ENCODE measurements around the gene SDHB. TPM values are rescaled to one million over a fixed set of nuclear protein-coding genes. Genes with fewer than 3 reads are reported as not detected.

SDHB gene
- polyA plus RNA-seq, 3 donors = 116 to 275 (median 241) TPM

DNA sequence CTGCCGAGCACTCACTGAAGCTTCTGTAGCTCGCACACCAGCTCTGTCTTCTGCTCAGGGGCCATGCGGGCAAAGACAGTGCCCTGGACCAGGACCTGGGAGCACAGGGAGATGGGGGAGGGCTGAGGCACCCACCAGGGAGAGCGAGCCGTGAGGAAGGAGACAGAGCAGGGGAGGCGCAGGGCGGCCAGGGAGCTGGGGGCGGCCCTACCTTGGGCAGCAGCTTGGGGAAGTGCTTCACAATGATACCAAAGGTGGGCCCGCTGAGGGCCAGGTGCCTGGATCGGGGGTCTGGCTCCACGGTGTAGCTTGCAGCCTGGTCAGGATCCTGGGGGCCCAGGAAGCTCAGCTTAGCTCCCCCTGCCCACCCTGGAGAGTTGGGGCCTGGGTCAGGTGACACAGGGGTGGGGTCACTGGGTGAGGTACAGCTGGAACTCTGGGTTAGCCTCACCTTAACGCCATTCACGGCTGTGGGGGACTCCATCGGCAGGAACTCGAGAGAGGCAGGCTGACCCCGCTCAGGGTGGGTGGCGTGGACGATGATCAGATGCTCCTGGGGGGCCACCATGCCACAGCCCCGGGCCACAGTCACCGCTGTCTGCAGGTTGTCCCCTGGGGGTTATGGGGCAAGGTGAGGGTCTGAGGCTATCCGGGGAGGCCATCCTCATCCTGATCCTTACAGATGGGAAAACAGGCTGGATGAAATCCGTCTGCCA is 64.0 kb downstream of the SDHB start:
- no peaks in the 10 kb centered on the region for H3K4me1 ChIP-seq (ENCODE audit: control insufficient read depth in 1 of 2, insufficient read depth in 2 of 2, low read length in 2 of 2)
- Mint-ChIP-seq H3K36me3 (peaks cover 43 to 82% of the 10 kb centered on the region in 2 donors), H3K4me1 (no peaks in the 10 kb centered on the region), H3K27ac (peak overlapping the region in 1 of 7 donors; percentile 25), H3K27me3 (ENCODE audit: low read depth in 3 of 3) (no peaks in the 10 kb centered on the region), H3K9me3 (peaks cover 0 to 1% (median 0%) of the 10 kb centered on the region in 7 donors), H3K4me3 (no peak overlapping the region)
- H3K27me3 ChIP-seq (ENCODE audit: control insufficient read depth in 2 of 2, insufficient read depth in 2 of 2, low read length in 2 of 2) = no peaks in the 10 kb centered on the region
- H4K20me1 ChIP-seq (ENCODE audit: insufficient read depth, low read length) = no peaks in the 10 kb centered on the region
- H3K4me3 ChIP-seq (replicated peaks in 1 of 3; ENCODE audit: low read depth in 2 of 3, low read length in 3 of 3) = no peak overlapping the region
- H3K4me2 ChIP-seq (replicated peaks; ENCODE audit: extremely low read depth, low read length, poor library complexity, severe bottlenecking) = no peak overlapping the region
- no peaks in the 10 kb centered on the region for H3K79me2 ChIP-seq (ENCODE audit: insufficient read depth, low read length)
- TF ChIP-seq, protein P1, sequence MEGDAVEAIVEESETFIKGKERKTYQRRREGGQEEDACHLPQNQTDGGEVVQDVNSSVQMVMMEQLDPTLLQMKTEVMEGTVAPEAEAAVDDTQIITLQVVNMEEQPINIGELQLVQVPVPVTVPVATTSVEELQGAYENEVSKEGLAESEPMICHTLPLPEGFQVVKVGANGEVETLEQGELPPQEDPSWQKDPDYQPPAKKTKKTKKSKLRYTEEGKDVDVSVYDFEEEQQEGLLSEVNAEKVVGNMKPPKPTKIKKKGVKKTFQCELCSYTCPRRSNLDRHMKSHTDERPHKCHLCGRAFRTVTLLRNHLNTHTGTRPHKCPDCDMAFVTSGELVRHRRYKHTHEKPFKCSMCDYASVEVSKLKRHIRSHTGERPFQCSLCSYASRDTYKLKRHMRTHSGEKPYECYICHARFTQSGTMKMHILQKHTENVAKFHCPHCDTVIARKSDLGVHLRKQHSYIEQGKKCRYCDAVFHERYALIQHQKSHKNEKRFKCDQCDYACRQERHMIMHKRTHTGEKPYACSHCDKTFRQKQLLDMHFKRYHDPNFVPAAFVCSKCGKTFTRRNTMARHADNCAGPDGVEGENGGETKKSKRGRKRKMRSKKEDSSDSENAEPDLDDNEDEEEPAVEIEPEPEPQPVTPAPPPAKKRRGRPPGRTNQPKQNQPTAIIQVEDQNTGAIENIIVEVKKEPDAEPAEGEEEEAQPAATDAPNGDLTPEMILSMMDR (IDR thresholded peaks at IDR 0.05) = no peak
- peaks cover 55 to 61% of the 10 kb centered on the region in 2 donors for H3K36me3 ChIP-seq (replicated peaks in 1 of 2; ENCODE audit: control insufficient read depth in 1 of 2, insufficient read depth in 2 of 2, low read length in 2 of 2)
- WGBS (ENCODE audit: insufficient coverage) = 96% methylated on average over 21 of the region's 22 CpGs
- H3K9ac ChIP-seq (ENCODE audit: insufficient read depth, low read length, poor library complexity, severe bottlenecking) = no peak overlapping the region
- H3K27ac ChIP-seq (ENCODE audit: low read depth in 1 of 2, low read length in 2 of 2) = no peak overlapping the region
- no peaks in the 10 kb centered on the region for H3K9me3 ChIP-seq (replicated peaks in 1 of 2; ENCODE audit: control insufficient read depth in 1 of 2, insufficient read depth in 1 of 2, low read length in 2 of 2)
- no peak for DNase-seq
- intact Hi-C loops (cut with micrococcal nuclease) = no loop called here
- no peak overlapping the region for H2AFZ ChIP-seq (ENCODE audit: insufficient read depth, low read depth, low read length, poor library complexity, severe bottlenecking)

DNA sequence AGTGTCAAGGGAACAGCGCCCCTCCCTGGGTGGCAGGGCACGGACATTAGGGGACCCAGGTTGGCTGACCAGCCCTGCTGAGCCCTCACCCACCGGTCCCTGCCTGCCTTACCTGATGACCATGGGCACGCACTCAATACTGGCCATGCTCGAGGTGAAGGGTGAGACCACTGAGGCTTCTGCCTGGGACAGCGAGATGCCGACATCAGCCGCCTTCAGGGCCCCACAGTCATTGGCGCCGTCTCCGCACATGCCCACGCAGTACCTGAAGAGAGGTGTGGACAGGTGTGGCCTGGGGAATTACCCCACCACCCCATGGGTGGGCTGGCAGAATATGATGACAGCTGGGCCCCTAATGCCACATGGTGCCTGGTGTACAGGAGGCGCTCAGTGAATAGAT is 65.6 kb downstream of the SDHB start:
- H3K4me2 ChIP-seq (replicated peaks; ENCODE audit: extremely low read depth, low read length, poor library complexity, severe bottlenecking) = no peak overlapping the region
- H3K9ac ChIP-seq (ENCODE audit: insufficient read depth, low read length, poor library complexity, severe bottlenecking) = no peak overlapping the region
- no peaks in the 10 kb centered on the region for H3K27me3 ChIP-seq (ENCODE audit: control insufficient read depth in 2 of 2, insufficient read depth in 2 of 2, low read length in 2 of 2)
- H2AFZ ChIP-seq (ENCODE audit: insufficient read depth, low read depth, low read length, poor library complexity, severe bottlenecking) = no peak overlapping the region
- no peak overlapping the region for H3K27ac ChIP-seq (ENCODE audit: low read depth in 1 of 2, low read length in 2 of 2)
- Mint-ChIP-seq H3K27ac (no peak overlapping the region), H3K36me3 (peaks cover 47 to 79% of the 10 kb centered on the region in 2 donors), H3K9me3 (peaks cover 0 to 1% (median 0%) of the 10 kb centered on the region in 7 donors), H3K4me3 (no peak overlapping the region), H3K4me1 (no peaks in the 10 kb centered on the region), H3K27me3 (ENCODE audit: low read depth in 3 of 3) (peaks cover 0 to 3% (median 2%) of the 10 kb centered on the region in 3 donors)
- TF ChIP-seq, protein P1 (IDR thresholded peaks at IDR 0.05) = no peak
- over 99% methylated on average over 8 of the region's 13 CpGs for WGBS (ENCODE audit: insufficient coverage)
- intact Hi-C loops (cut with micrococcal nuclease) = no loop called here
- H3K9me3 ChIP-seq (replicated peaks in 1 of 2; ENCODE audit: control insufficient read depth in 1 of 2, insufficient read depth in 1 of 2, low read length in 2 of 2) = no peaks in the 10 kb centered on the region
- no peaks in the 10 kb centered on the region for H4K20me1 ChIP-seq (ENCODE audit: insufficient read depth, low read length)
- H3K4me1 ChIP-seq (ENCODE audit: control insufficient read depth in 1 of 2, insufficient read depth in 2 of 2, low read length in 2 of 2) = no peaks in the 10 kb centered on the region
- no peak for DNase-seq
- no peaks in the 10 kb centered on the region for H3K79me2 ChIP-seq (ENCODE audit: insufficient read depth, low read length)
- no peak overlapping the region for H3K4me3 ChIP-seq (replicated peaks in 1 of 3; ENCODE audit: low read depth in 2 of 3, low read length in 3 of 3)
- peaks cover 55 to 61% of the 10 kb centered on the region in 2 donors for H3K36me3 ChIP-seq (replicated peaks in 1 of 2; ENCODE audit: control insufficient read depth in 1 of 2, insufficient read depth in 2 of 2, low read length in 2 of 2)

Data from CD14-positive monocyte (primary cell).